ENCODE measurements around the gene PDZRN3.

Gene PDZRN3

DNA sequence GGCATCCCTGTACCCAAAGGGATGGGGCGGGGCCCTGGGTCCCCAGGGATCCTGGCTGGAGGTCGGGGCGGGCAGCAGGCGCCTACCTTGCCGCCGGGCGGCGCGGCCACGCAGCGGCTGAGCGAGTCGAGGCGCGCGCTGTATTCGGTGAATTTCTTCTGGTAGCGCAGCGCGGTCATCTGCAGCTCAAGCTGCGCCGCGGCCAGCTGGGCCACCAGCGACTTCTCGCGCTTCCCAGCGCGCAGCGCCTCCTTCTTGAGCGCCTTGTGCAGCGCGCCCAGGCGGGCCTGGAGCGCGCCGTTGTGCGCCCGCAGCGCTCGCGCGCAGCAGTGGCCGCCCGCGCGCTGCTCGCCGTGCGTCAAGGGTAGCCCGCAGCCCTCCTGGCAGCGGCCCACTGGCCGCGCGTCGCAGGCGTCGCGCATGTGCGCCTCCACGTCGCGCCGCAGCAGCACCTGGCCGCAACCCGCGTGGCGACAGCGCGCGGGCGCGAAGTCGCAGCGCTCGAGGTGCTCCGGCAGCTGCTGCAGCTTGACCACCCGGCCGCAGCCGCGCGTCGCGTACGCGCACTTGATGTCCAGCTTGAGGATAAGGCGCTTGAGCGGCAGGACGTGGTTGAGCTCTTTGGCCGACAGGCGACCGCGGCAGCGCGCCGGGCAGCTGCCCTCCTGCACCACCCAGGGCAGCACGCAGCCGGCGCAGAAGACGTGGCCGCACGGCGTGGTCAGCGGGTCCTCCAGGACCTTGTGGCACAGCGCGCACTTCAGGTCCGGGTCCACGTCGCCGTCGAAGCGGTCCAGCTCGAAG is 522 bp downstream of the PDZRN3 start:
- peak overlapping the region; percentile 65 for H3K27ac ChIP-seq
- TF ChIP-seq, protein P1, sequence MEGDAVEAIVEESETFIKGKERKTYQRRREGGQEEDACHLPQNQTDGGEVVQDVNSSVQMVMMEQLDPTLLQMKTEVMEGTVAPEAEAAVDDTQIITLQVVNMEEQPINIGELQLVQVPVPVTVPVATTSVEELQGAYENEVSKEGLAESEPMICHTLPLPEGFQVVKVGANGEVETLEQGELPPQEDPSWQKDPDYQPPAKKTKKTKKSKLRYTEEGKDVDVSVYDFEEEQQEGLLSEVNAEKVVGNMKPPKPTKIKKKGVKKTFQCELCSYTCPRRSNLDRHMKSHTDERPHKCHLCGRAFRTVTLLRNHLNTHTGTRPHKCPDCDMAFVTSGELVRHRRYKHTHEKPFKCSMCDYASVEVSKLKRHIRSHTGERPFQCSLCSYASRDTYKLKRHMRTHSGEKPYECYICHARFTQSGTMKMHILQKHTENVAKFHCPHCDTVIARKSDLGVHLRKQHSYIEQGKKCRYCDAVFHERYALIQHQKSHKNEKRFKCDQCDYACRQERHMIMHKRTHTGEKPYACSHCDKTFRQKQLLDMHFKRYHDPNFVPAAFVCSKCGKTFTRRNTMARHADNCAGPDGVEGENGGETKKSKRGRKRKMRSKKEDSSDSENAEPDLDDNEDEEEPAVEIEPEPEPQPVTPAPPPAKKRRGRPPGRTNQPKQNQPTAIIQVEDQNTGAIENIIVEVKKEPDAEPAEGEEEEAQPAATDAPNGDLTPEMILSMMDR (conservative IDR thresholded peaks at IDR 0.05), result peak; percentile 34
- peak; percentile 46 for TF ChIP-seq ZFX (IDR thresholded peaks at IDR 0.05)

DNA sequence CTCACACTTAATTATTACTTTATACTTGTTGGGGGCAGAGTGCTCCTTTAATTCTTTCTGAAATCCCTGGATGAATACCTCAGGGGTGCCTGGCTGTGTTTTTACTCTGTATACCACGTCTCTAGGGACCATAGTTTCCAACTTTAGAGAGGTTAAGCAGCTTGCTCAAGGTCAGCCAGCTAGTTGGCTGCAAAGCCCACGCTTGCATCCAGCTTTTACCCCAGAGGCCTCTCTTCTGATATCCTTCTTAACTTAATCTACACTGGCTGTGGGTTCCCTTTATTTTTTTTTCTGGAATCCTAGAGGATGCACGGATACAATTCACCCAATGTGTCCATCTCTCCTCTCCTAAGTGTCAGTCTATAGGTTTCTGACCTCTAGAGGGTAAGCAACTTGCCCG is 1.4 kb downstream of the PDZRN3 start:
- H3K27ac ChIP-seq, result no peak overlapping the region
- TF ChIP-seq, protein P1 (conservative IDR thresholded peaks at IDR 0.05), result no peak
- no peak for TF ChIP-seq ZFX (IDR thresholded peaks at IDR 0.05)

DNA sequence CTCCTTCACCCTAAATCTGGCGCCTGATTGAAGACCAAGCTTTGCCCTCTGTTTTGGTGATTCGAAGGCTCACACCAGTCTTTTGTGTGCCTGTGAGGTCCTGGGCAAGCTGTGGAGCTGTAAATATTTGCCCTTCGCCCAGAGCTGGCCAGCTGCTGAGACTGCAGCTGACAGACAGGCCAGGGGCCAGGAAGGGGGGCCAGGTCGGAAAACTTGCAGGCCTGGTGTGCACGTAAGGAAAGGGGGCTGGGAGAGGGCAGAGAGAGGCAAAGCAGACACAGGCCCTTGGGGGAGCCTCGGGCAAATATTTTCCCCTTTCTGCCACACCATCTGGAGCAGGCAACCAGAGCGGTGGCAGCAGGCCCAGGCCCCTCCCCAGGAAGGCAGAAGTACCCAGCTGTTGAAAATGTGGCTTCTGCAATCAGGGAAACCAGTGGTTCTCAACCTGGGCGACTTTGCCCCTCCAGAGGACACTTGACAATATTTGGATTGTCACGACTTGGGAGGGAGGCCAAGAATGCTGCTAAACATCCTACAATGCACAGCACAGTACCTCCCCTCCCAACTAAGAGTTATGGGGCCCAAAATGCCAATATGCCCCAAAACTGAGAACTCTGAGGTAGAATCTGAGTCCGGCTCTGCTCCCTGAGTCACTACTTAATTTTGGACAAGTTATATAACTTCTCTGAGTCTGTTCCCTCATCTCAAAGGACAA is 2.5 kb downstream of the PDZRN3 start:
- no peak overlapping the region for H3K27ac ChIP-seq
- TF ChIP-seq, protein P1 (conservative IDR thresholded peaks at IDR 0.05), result no peak
- TF ChIP-seq ZFX (IDR thresholded peaks at IDR 0.05), result no peak

DNA sequence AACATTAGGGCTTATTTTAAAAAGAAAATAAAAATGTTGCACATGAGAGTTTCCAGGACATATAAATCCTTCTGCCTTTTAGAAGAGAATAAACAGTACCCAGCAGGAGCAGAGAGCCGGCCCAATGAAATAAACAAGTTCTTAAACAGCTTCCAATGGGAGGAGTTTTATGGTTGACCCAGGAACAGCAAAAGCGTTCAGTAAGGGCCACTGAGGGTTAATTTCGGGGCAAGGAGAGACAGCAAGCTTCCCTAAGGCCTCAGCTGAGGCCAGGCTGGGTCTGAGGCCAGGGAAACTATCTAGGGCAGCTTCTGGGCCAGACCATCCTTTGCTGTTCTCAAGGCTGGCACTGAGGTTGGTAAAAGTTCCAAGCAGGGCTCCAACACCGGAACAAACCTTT is 3.4 kb downstream of the PDZRN3 start:
- TF ChIP-seq ZFX (IDR thresholded peaks at IDR 0.05), result no peak
- TF ChIP-seq, protein P1 (conservative IDR thresholded peaks at IDR 0.05), result no peak
- H3K27ac ChIP-seq, result no peak overlapping the region

DNA sequence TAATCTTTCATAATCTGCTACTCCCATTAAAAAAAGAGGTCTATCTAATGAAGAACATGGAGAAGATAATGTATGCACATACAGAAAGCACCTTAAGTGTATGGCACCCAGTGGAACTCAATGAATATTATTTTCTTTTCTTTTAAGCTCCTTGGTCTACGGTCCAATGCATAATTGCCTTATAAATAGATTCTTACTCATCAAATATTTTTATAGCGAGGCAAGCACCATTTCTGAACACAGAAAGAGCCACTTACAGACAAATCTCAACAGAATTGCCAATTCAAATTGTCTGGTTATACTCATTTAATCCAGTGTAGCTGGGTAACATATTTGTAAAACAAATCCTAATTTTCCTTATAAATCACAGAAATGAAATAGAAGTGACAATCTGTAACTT is 6.3 kb downstream of the PDZRN3 start:
- no peak overlapping the region for H3K27ac ChIP-seq
- no peak for TF ChIP-seq ZFX (IDR thresholded peaks at IDR 0.05)
- TF ChIP-seq, protein P1 (conservative IDR thresholded peaks at IDR 0.05), result no peak

DNA sequence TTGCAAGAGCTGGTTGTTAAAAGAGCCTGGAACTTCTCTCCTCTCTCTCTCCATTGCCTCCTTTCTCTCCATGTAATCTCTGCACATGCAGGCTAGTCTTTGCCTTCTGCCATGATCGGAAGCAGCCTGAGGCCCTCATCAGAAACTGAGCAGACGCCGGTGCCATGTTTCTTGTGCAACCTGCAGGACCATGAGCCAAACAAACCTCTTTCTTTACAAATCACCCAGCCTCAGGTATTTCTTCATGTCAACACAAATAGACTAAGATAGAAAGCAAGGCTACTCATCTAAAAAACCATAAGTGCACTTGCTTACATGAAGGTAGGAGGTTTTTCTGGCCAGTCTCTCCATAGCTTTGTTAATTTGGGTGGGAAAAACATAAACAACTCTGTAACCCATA is 8.7 kb downstream of the PDZRN3 start:
- no peak overlapping the region for H3K27ac ChIP-seq
- no peak for TF ChIP-seq ZFX (IDR thresholded peaks at IDR 0.05)
- TF ChIP-seq, protein P1 (conservative IDR thresholded peaks at IDR 0.05), result no peak

DNA sequence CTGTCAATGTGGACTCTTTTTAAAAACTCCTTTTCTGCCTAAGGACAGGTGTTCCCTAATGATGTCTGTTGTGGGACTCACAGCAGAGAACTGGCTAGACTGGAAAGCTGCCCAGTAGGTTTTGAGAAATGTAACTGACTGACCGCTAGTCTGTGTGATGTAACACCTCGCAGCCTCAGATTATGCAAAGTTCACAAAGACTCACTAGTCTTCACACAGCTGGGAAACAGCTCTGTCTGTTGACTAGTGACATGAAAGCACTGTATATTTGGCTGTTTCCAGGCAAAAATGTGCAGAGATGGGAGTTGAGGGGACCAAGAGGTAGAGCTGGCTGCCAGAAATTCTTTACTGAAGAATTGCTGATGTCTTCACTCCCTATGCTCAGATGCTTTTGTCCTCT is 10.3 kb downstream of the PDZRN3 start:
- no peak overlapping the region for H3K27ac ChIP-seq
- TF ChIP-seq, protein P1 (conservative IDR thresholded peaks at IDR 0.05), result no peak
- TF ChIP-seq ZFX (IDR thresholded peaks at IDR 0.05), result no peak
